Measurements from ENCODE around the gene AP3S2.
"Not testable (repeated sequence)": the region's sequence is repeated elsewhere in the genome, so short reads cannot be mapped to it uniquely, and the experiment has no call there.

Gene AP3S2

GRCh38 chr15:89863918-89864317 lies 29.9 kb downstream of the AP3S2 start:
- Mint-ChIP-seq H3K27me3 (no peaks in the 10 kb centered on the region), H3K36me3 (ENCODE audit: low read depth) (peaks cover 30% of the 10 kb centered on the region), H3K9me3 (no peaks in the 10 kb centered on the region), H3K4me3 (no peak overlapping the region), H3K27ac (no peak overlapping the region), H3K4me1 (ENCODE audit: low read depth) (no peaks in the 10 kb centered on the region)
- no peak for DNase-seq

GRCh38 chr15:89860891-89861290 lies 32.9 kb downstream of the AP3S2 start:
- Mint-ChIP-seq H3K4me1 (ENCODE audit: low read depth) (no peaks in the 10 kb centered on the region), H3K27ac (no peak overlapping the region), H3K9me3 (no peaks in the 10 kb centered on the region), H3K27me3 (no peaks in the 10 kb centered on the region), H3K4me3 (no peak overlapping the region), H3K36me3 (ENCODE audit: low read depth) (peaks cover 43% of the 10 kb centered on the region)
- no peak for DNase-seq

- Mint-ChIP-seq H3K9me3 (no peaks in the 10 kb centered on the region), H3K27ac (no peak overlapping the region), H3K27me3 (no peaks in the 10 kb centered on the region), H3K36me3 (ENCODE audit: low read depth) (peaks cover 40% of the 10 kb centered on the region), H3K4me1 (ENCODE audit: low read depth) (no peaks in the 10 kb centered on the region), H3K4me3 (no peak overlapping the region)
- no peak for DNase-seq
These were observed 33.4 kb downstream of the AP3S2 start for GRCh38 chr15:89860431-89860830.

- DNase-seq, result no peak
- Mint-ChIP-seq H3K27me3 (no peaks in the 10 kb centered on the region), H3K9me3 (no peaks in the 10 kb centered on the region), H3K36me3 (ENCODE audit: low read depth) (peaks cover 31% of the 10 kb centered on the region), H3K27ac (no peak overlapping the region), H3K4me1 (ENCODE audit: low read depth) (no peaks in the 10 kb centered on the region), H3K4me3 (no peak overlapping the region)
These were observed 34.9 kb downstream of the AP3S2 start for GRCh38 chr15:89858661-89859458.

GRCh38 chr15:89857673-89858072 lies 36.1 kb downstream of the AP3S2 start:
- Mint-ChIP-seq H3K4me1 (ENCODE audit: low read depth) (no peaks in the 10 kb centered on the region), H3K27ac (no peak overlapping the region), H3K9me3 (no peaks in the 10 kb centered on the region), H3K36me3 (ENCODE audit: low read depth) (peaks cover 36% of the 10 kb centered on the region), H3K4me3 (no peak overlapping the region), H3K27me3 (no peaks in the 10 kb centered on the region)
- no peak for DNase-seq

- H3K4me1 Mint-ChIP-seq (ENCODE audit: low read depth), result peaks cover 4% of the 10 kb centered on the region
- no peaks in the 10 kb centered on the region for H3K27me3 Mint-ChIP-seq
- H3K4me3 Mint-ChIP-seq, result no peak overlapping the region
- peaks cover 47% of the 10 kb centered on the region for H3K36me3 Mint-ChIP-seq (ENCODE audit: low read depth)
- no peak for DNase-seq
- H3K9me3 Mint-ChIP-seq, result no peaks in the 10 kb centered on the region
- no peak overlapping the region for H3K27ac Mint-ChIP-seq
These were observed 37.8 kb downstream of the AP3S2 start for GRCh38 chr15:89855948-89856347.

GRCh38 chr15:89854863-89855262 lies 38.9 kb downstream of the AP3S2 start:
- not testable (repeated sequence) for H3K4me1 Mint-ChIP-seq (ENCODE audit: low read depth); H3K27me3 Mint-ChIP-seq; DNase-seq; H3K4me3 Mint-ChIP-seq; H3K9me3 Mint-ChIP-seq; H3K27ac Mint-ChIP-seq
- H3K36me3 Mint-ChIP-seq (ENCODE audit: low read depth), result peaks cover 46% of the 10 kb centered on the region

GRCh38 chr15:89852342-89852995 lies 41.3 kb downstream of the AP3S2 start:
- no peak overlapping the region for H3K27ac Mint-ChIP-seq
- peaks cover 10% of the 10 kb centered on the region for H3K4me1 Mint-ChIP-seq (ENCODE audit: low read depth)
- peaks cover 56% of the 10 kb centered on the region for H3K36me3 Mint-ChIP-seq (ENCODE audit: low read depth)
- DNase-seq, result no peak
- H3K9me3 Mint-ChIP-seq, result no peaks in the 10 kb centered on the region
- H3K4me3 Mint-ChIP-seq, result no peak overlapping the region
- no peaks in the 10 kb centered on the region for H3K27me3 Mint-ChIP-seq

- DNase-seq, result no peak
These were observed 42.0 kb downstream of the AP3S2 start for GRCh38 chr15:89851673-89852341.

GRCh38 chr15:89848970-89849292 lies 44.9 kb downstream of the AP3S2 start:
- H3K27me3 Mint-ChIP-seq, result no peaks in the 10 kb centered on the region
- no peaks in the 10 kb centered on the region for H3K9me3 Mint-ChIP-seq
- peaks cover 16% of the 10 kb centered on the region for H3K4me1 Mint-ChIP-seq (ENCODE audit: low read depth)
- no peak for DNase-seq
- no peak overlapping the region for H3K4me3 Mint-ChIP-seq
- peaks cover 62% of the 10 kb centered on the region for H3K36me3 Mint-ChIP-seq (ENCODE audit: low read depth)
- no peak overlapping the region for H3K27ac Mint-ChIP-seq

More at GRCh38 chr15:89851673-89852341, 42.0 kb downstream of the AP3S2 start:
- H3K36me3 Mint-ChIP-seq (ENCODE audit: low read depth), result peaks cover 54% of the 10 kb centered on the region
- H3K4me1 Mint-ChIP-seq (ENCODE audit: low read depth), result peaks cover 10% of the 10 kb centered on the region
- no peaks in the 10 kb centered on the region for H3K9me3 Mint-ChIP-seq
- no peaks in the 10 kb centered on the region for H3K27me3 Mint-ChIP-seq
- no peak overlapping the region for H3K4me3 Mint-ChIP-seq
- no peak overlapping the region for H3K27ac Mint-ChIP-seq

GRCh38 chr15:89847101-89847500 lies 46.7 kb downstream of the AP3S2 start:
- no peak overlapping the region for H3K27ac Mint-ChIP-seq
- no peak for DNase-seq
- no peaks in the 10 kb centered on the region for H3K27me3 Mint-ChIP-seq
- no peaks in the 10 kb centered on the region for H3K9me3 Mint-ChIP-seq
- peaks cover 56% of the 10 kb centered on the region for H3K36me3 Mint-ChIP-seq (ENCODE audit: low read depth)
- no peak overlapping the region for H3K4me3 Mint-ChIP-seq
- peaks cover 18% of the 10 kb centered on the region for H3K4me1 Mint-ChIP-seq (ENCODE audit: low read depth)

GRCh38 chr15:89845305-89845893 lies 48.4 kb downstream of the AP3S2 start:
- Mint-ChIP-seq H3K9me3 (no peaks in the 10 kb centered on the region), H3K4me1 (ENCODE audit: low read depth) (peaks cover 17% of the 10 kb centered on the region), H3K27ac (no peak overlapping the region), H3K4me3 (no peak overlapping the region), H3K36me3 (ENCODE audit: low read depth) (peaks cover 49% of the 10 kb centered on the region), H3K27me3 (no peaks in the 10 kb centered on the region)
- no peak for DNase-seq

GRCh38 chr15:89841962-89842361 lies 51.8 kb downstream of the AP3S2 start:
- no peak overlapping the region for H3K4me3 Mint-ChIP-seq
- peak overlapping the region; percentile 17 for H3K27ac Mint-ChIP-seq
- H3K9me3 Mint-ChIP-seq, result no peaks in the 10 kb centered on the region
- peaks cover 33% of the 10 kb centered on the region for H3K36me3 Mint-ChIP-seq (ENCODE audit: low read depth)
- H3K4me1 Mint-ChIP-seq (ENCODE audit: low read depth), result peaks cover 11% of the 10 kb centered on the region
- DNase-seq, result no peak
- no peaks in the 10 kb centered on the region for H3K27me3 Mint-ChIP-seq

GRCh38 chr15:89841306-89841705 lies 52.5 kb downstream of the AP3S2 start:
- Mint-ChIP-seq H3K36me3 (ENCODE audit: low read depth) (peaks cover 40% of the 10 kb centered on the region), H3K9me3 (no peaks in the 10 kb centered on the region), H3K27ac (peak overlapping the region; percentile 22), H3K4me3 (no peak overlapping the region), H3K27me3 (no peaks in the 10 kb centered on the region), H3K4me1 (ENCODE audit: low read depth) (peaks cover 11% of the 10 kb centered on the region)
- DNase-seq, result no peak

Measured in activated T-cell treated with anti-CD3 and anti-CD28 coated beads, Interleukin-2, amount 50 U/mL, for 24 hours (primary cell).